SHP77 treated with DMSO at 0.1 percent for 48 hours (cell line): ENCODE results near the gene PBRM1.
"Not testable (repeated sequence)": the region's sequence is repeated elsewhere in the genome, so short reads cannot be mapped to it uniquely, and the experiment has no call there.

ENCODE experiments used
- DNase-seq: peaks from one replicate; lab custom pipeline; 2025; lab: John Stamatoyannopoulos, UW

Gene PBRM1

DNA sequence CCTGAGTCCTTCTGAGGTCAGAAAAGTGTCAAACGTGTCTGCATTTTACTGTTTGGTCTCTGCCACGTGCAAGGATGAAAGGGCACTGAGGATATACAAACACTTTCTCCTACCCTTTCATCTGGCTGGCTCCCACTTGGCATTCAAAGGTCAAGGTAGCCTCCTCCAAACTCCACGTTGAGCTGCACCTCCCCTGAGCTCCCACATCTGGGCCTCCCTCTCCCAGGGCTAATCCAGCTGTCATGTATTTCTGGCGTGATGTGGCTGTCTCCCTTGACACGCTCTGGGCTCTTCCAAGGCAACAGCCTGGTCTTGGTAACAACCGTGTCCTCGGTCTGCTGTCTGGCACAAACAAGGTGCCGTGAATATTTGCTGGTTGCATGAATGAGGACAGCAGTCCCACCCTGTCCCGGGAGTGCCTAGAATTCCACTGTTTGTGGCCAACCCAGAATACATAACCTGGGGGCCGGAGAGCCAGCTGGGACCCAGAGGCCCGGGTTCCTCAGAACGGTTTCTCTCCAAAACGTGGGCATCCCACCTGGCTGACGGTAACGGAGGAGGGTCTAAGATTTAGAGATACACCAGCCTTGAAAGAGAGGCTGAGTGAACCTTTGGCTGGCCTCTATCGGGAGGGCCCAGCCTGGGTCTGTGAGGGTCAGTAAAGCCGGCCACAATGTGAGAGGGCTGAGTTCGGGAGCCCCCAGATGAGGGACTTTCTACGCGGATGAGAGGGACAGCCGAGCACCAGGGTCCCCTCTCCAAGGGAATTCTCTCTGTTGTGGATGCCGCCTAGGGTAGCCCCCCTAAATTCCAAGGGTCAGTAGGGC, 19.1 kb upstream of the PBRM1 start:
- no peak for DNase-seq

- no peak for DNase-seq
Measured at GRCh38 chr3:52703341-52703740, 17.6 kb upstream of the PBRM1 start.

GRCh38 chr3:52697632-52697965, 11.9 kb upstream of the PBRM1 start:
- DNase-seq = no peak

DNA sequence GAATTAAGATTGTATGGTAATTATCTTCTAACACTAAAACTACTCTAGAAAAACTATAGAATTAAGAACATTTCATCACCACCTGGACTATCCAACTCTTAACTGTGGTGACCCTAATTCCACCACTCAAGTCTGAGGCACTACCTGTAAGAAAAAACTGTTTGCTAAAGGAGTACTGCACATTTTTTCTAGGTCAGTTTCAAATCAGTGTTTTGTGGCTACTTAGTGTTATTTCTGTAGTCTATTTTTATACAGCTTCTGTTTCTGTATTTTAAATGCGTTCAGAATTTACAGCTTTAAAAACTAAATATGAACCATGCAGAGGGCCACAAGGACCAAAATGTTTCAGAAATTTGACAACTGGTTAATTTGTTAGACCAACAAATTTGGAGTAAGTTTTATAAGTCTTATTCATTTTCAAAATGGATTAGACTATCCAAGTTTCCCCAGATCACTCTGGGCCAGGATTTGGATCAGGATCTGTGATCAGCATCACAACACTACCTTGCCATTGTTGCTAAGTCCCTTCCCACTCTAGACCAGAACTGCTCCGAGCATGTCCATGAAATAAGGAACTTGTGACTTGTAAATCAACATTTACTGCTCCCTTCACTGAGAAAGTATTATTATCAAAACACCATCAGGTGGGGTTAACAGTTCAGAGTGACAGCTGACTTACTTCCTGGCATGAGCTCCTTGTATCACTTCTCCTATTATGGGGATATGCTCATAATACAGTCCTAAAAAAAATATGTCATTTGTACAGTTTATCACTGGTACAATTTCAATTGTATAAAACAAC, 11.3 kb upstream of the PBRM1 start:
- no peak for DNase-seq

- no peak for DNase-seq
Measured at GRCh38 chr3:52695798-52696671, 10.3 kb upstream of the PBRM1 start.

DNA sequence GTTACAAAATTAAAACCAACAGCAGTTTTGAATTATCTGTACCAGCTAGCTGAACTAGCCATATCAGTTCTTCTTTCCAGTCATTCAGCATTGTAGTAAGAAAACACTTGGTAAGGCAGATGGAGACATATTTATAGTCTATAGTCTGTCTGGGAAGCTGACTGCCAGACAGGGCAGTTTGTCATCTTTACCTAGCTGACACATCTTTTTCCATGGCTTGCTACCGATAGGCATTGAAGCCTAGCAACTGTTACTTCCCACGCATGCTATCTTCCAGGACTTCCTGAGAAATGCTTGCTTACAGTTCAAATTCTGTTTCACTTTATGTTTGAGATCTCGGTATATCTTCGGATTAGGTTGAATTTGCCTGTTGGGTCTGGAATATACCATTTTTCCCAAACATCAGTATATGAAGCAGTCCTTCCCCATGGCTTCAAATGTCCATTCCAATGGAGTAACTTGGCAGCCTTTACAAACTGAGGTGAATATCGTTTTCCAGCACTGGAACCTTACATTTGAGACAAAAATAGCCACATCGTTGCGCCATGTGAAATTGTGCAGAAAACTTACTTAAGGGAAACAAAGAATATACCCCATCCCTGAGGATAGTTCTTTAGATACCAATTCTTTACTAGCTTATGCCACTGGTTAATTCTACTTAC, 8.9 kb upstream of the PBRM1 start:
- DNase-seq = no peak

- no peak for DNase-seq
Measured at GRCh38 chr3:52693071-52693470, 7.4 kb upstream of the PBRM1 start.

DNA sequence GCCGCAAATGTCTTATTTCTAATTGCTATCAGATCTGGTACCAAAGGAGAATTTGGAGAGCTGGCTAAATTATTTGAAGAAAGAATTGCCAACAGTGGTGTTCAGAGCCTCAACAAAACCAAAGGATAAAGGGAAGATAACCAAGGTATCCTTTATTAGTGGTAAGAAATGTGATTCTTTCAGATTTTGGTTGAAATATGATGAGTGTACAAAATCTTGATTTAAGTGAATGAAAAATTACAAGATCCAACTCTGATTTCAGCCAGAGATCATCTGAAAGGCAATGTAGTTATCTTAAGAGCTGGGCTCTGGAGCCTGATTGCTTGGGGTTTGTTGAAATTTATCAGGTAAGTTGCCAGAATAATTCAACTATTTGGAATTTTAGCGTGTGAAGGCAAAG, 4.8 kb upstream of the PBRM1 start:
- DNase-seq = no peak

- no peak for DNase-seq
Measured at GRCh38 chr3:52689151-52689550, 3.4 kb upstream of the PBRM1 start.

GRCh38 chr3:52688266-52688665, 2.6 kb upstream of the PBRM1 start:
- no peak for DNase-seq

DNA sequence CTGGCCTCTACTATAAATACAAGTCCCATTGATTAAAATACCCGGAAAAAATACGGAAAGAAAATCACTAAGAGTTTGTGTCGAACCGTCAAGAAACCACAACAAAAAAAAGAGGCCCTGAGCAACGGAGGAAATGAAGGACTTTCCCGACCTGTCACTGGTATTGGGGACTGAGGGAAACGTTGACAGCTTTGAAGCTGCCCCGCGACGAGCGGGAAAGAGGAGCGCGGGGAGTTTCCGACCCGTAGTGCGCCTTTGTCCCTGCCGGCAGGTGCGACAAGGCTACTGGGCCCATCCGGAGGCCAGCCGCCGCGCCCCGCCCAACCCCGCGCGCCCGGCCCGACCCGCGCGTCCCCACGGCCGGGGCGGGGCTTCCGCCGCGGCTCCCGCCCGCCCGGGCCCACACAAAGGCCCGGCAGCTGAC, 416 bp downstream of the PBRM1 start:
- peak; percentile 78 for DNase-seq

DNA sequence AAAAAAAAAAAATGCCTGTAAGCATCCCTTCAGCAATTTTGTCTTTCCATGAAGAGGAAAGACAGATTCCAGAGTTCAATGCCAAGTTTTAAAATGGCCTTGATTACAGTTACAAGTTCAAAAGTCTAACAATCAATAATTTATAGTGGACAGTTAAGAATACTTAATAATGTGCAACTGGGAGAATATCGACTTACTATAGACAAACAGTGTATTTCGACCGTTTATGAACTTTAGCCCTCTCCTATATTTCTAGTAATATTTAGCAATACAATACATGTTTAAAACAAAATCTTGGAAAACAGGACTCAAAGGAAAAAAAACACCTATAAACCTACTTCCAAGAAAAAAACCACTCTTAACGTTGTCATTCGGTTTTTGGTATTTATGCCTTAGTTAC, 1.5 kb downstream of the PBRM1 start:
- no peak for DNase-seq

DNA sequence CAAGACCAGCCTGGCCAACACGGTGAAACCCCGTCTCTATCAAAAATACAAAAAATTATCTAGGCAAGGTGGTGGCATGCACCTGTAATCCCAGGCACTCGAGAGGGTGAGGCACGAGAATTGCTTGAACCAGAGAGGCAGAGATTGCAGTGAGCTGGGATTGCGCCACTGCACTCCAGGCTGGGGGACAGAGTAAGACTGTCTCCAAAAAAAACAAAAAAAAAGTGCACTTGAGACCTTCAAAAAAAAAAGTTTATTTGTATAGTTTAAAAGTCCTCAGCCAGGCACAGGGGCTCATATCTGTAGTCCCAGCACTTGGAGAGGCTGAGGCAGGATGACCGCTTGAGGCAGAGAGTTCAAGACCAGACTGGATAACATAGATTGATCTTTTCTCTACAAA, 2.1 kb downstream of the PBRM1 start:
- DNase-seq = no peak

DNA sequence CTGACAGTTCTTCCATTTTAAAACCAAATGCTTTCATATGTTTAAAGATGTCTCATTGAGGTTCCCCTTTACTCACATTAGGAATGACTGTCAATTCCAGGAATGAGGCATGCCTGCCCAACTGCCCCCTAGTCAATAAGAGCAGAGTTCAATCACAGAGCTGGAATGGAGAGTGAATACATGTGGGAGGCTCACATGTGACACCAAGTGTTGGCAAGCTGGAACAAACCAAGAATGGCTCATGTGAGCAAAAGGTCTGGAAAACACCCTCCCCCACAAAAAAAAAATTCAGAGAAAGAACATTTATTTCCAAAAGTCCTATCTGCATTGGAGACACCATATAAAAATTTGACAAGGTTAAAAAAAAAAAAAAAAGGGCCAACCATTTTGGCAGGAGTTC, 3.7 kb downstream of the PBRM1 start:
- DNase-seq = no peak

DNA sequence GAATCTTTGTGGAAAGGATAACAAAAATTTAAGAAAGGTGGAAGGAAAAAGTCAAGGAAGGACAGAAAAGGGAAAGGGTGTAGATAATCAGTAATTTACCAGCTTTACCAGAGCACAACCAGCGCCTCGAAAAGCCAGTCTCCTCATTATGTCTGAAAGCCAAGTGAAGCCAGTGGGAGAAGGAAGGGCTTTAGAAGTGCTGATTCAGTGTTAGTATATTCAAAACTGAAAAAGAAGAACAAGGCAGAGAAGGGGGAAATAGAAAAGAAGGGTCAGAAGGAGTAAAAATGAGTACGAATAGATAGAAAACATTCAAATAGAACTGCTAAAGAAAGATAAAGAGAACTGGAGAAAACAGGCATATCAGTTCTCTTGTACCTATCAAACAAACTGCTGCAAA, 4.1 kb downstream of the PBRM1 start:
- no peak for DNase-seq

DNA sequence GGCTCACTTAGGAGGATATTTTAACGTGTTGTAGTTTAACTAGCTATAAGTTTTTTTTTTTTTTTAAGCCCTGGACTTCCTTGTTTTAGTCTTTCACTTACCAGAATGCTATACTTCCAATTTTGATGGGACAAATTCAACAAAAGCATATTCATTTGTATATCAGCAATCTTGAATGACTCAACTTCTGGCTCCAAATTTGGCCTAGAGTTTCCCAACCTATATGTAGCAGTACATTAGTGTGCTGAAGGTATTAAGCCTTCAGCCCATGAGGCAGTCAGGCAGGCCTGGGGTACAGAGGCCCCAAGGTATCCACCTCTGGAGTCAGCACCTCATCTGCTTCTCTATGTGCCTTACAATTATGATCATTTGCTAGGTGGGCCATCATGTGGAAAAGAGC, 5.9 kb downstream of the PBRM1 start:
- DNase-seq = no peak

DNA sequence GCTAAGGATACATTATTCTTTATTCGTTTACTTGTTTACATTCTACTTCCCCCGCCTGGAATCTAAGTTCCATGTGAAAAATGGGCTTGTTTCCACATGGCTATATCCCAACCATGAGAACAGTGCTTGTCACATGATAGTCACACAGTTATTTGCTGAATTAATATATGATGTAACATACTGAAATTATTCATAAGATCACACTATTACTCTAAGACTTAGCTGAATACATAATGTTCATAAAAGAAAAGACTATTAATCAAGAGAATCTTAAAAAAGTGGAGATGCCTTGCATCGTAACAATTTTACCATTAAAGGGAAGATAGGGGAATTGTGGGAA, 6.5 kb downstream of the PBRM1 start:
- no peak for DNase-seq

GRCh38 chr3:52678265-52679198, 7.2 kb downstream of the PBRM1 start:
- no peak for DNase-seq

DNA sequence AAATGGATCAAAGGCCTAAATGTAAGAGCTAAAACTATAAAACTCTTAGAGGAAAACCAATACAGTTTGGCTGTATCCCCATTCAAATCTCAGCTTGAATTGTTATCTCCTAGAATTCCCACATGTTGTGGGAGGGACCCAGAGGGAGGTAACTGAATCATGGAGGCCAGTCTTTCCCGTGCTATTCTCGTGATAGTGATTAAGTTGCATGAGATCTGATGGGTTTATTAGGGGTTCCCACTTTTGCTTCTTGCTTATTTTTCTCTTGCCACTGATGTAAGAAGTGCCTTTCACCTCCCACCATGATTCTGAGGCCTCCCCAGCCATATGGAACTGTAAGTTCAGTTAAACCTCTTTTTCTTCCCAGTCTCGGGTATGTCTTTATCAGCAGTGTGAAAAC, 9.5 kb downstream of the PBRM1 start:
- not testable (repeated sequence) for DNase-seq

DNA sequence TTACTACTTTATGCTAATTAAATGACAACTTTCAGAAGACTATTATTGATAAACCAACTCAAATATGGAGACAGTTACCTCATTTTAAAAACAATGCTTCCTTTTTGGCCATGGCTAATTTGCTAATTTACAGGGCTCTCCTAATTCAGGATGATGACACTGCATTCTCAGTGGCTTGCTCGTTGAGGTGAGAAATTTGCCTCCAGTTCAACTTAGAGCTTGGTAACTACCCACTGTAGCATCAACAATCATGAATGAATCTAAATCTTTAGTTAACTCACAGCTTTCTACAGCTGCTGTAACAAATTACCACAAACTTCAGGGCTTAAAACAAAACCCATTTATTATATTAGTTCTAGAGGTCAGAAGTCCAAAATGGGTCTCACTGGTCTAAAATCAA, 14.0 kb downstream of the PBRM1 start:
- DNase-seq = no peak
